Heart left ventricle (tissue), 16 donors: ENCODE data around the gene TPBGL. TPM values are rescaled to one million over a fixed set of nuclear protein-coding genes. Genes with fewer than 3 reads are reported as not detected.

Experiments used
- ATAC-seq, 4 donors: fragments of 200-7000 bp; cut with Tn5 transposase; one replicate each; pipeline ENCODE4 v1.9.1; 2020 to 2022; ENCODE audit warnings: moderate library complexity in 4 of 4, mild to moderate bottlenecking in 3 of 4, moderate number of reproducible peaks in 1 of 4
- DNase-seq, 5 donors: peaks; one replicate each; pipeline ENCODE4 v3.0.0-alpha.2; 2020
- H3K27ac ChIP-seq, 12 donors: fragments of 200-600 bp; sonication (generic) in 4 of 12; one replicate each; pipeline versions ENCODE4 v1.5.0 to v1.8.0; 2016 to 2022; ENCODE audit warnings: mild to moderate bottlenecking in 2 of 12
- H3K27me3 ChIP-seq, 9 donors: fragments of 200-600 bp; sonication (generic) in 2 of 9; one replicate each; pipeline versions ENCODE4 v1.5.1 to v1.8.0; 2016 to 2022; ENCODE audit warnings: mild to moderate bottlenecking in 3 of 9
- H3K36me3 ChIP-seq, 9 donors: fragments of 200-600 bp; sonication (generic) in 2 of 9; one replicate each; pipeline versions ENCODE4 v1.5.0 to v1.8.0; 2018 to 2022; ENCODE audit warnings: mild to moderate bottlenecking in 2 of 9
- H3K4me1 ChIP-seq, 12 donors: fragments of 200-600 bp; sonication (generic) in 4 of 12; one replicate each; pipeline versions ENCODE4 v1.5.0 to v1.8.0; 2016 to 2022; ENCODE audit warnings: mild to moderate bottlenecking in 3 of 12
- H3K4me3 ChIP-seq, 12 donors: fragments of 200-600 bp; sonication (generic) in 4 of 12; one replicate each; pipeline versions ENCODE4 v1.5.0 to v1.8.0; 2017 to 2022; ENCODE audit warnings: mild to moderate bottlenecking in 9 of 12, moderate library complexity in 4 of 12
- H3K9me3 ChIP-seq, 12 donors: fragments of 200-600 bp; sonication (generic) in 4 of 12; one replicate each; pipeline versions ENCODE4 v1.5.0 to v1.8.0; 2016 to 2022; ENCODE audit warnings: mild to moderate bottlenecking in 1 of 12
- CTCF ChIP-seq, 12 donors: fragments of 200-600 bp; sonication (generic) in 4 of 12; IDR thresholded peaks; one replicate each; pipeline versions ENCODE4 v1.5.0 to v1.8.0; 2018 to 2022; ENCODE audit warnings: antibody characterized with exemption in 12 of 12, mild to moderate bottlenecking in 5 of 12
- POLR2A ChIP-seq, 2 donors: fragments of 450-650 bp; IDR thresholded peaks; one replicate each; pipeline ENCODE4 v1.6.1; 2017; ENCODE audit warnings: antibody characterized with exemption in 2 of 2, mild to moderate bottlenecking in 2 of 2, moderate library complexity in 2 of 2
- WGBS, 4 donors: extraction: QIAGEN DNeasy Blood & Tissue Kit in 2 of 4; methylation state at CpG; one replicate each; pipeline versions ENCODE4 v1.1.5 to v1.1.7; 2013 to 2018; 5-methylcytosine and 5-hydroxymethylcytosine counted together
- intact Hi-C, 10 donors: fragments of 100-400 bp; cut with DNase I; formaldehyde crosslinking; loops; one replicate each; pipeline versions ENCODE4 v1.11.1 to v1.14.2; 2022
- polyA plus RNA-seq, 2 donors: library from polyadenylated mRNA; stranded (reverse); fragments of 200-250 nt; gene quantifications; one replicate each; pipeline ENCODE4 v1.2.3, GENCODE V29; 2013
- total RNA-seq, 9 donors: library from RNA; depleted of rRNA in 2 of 9; stranded (reverse); fragments of >200 nt in 2 of 9; fragmentation: NEBNext Ultra II Directional in 3 of 9; extraction: Animal tissue kit (Norgen Biotek cat#: 25700) in 3 of 9; gene quantifications; one replicate each; pipeline versions ENCODE4 v1.1.0 to v1.2.4, GENCODE V29; 2016 to 2023
- donor health status: ischemic (EF 13 %, LVEDD 7.1; RV severe dilation, severe dysfunction).
- donor health status: healthy with polysubstance abuse.
- donor health status: DM: no; HTN: yes; CAD: no.
- donor health status: DM: no; HTN: no; CAD: no.
- donor health status: ischemic (EF 25% LVEDD 6.9; RV normal size, moderate dysfunction).
- donor health status: ischemic (EF 25% LVEDD 5.7; RV mildly dilated, moderate dysfunction).
- donor health status: healthy.
- donor health status: DM: yes; HTN: yes; CAD: no.
- donor health status: ischemic (EF 35%, LVEDD 5.7; RV mildly dilated, moderate dysfunction).
- donor health status: nonischemic (EF 11% LVEDD 7.7; RV severe dilation, severe dysfunction).
- donor health status: DM: yes; HTN: yes; CAD: no.
- donor health status: PGD.
- donor health status: ischemic (EF 29% LVEDD 5.4; RV normal size, mild dysfunction).
- donor health status: nonischemic (EF 23%, LVEDD 6.1; RV moderate dilation, normal function).

Gene TPBGL
- total and polyA plus RNA-seq, 11 donors = 0.07 to 1.0 (median 0.14) TPM; not detected in 5

GRCh38 chr11:75194147-75194546 lies 46.4 kb upstream of the TPBGL start:
- DNase-seq (no peak), ATAC-seq (peak in 1 of 4 donors; percentile 4)
- no peaks in the 10 kb centered on the region for H3K27me3 ChIP-seq
- peaks cover 3 to 70% (median 34%) of the 10 kb centered on the region in 12 donors for H3K4me1 ChIP-seq
- WGBS, 4 donors = 38 to 48% (median 41%) methylated on average over 5 of the region's 5 CpGs
- TF ChIP-seq CTCF (IDR thresholded peaks at IDR 0.05) = no peak
- TF ChIP-seq POLR2A (IDR thresholded peaks at IDR 0.05) = no peak
- intact Hi-C loops = loop anchor here in 1 of 10 donors (5.0 kb wide), 1 partner anchor 42 kb away; the partner anchor contains the start of gene SLCO2B1
- H3K4me3 ChIP-seq = no peak overlapping the region
- peaks cover 0 to 57% (median 0%) of the 10 kb centered on the region in 9 donors for H3K36me3 ChIP-seq
- H3K9me3 ChIP-seq = no peaks in the 10 kb centered on the region
- peak overlapping the region in 5 of 12 donors; percentile 6 to 70 (median 23) for H3K27ac ChIP-seq

- 58 to 92% (median 66%) methylated on average over 6 to 7 of the region's 7 CpGs for WGBS, 4 donors
Measured at GRCh38 chr11:75195167-75195962, 45.2 kb upstream of the TPBGL start.

GRCh38 chr11:75196426-75196825 lies 44.1 kb upstream of the TPBGL start:
- ATAC-seq (no peak), DNase-seq (no peak)
- intact Hi-C loops = no loop called here
- no peak for TF ChIP-seq CTCF (IDR thresholded peaks at IDR 0.05)
- TF ChIP-seq POLR2A (IDR thresholded peaks at IDR 0.05) = no peak
- Histone ChIP-seq H3K4me3 (no peak overlapping the region), H3K27me3 (no peaks in the 10 kb centered on the region), H3K4me1 (peaks cover 3 to 47% (median 27%) of the 10 kb centered on the region in 12 donors), H3K9me3 (no peaks in the 10 kb centered on the region), H3K27ac (peak overlapping the region in 1 of 12 donors; percentile 70), H3K36me3 (peaks cover 0 to 64% (median 0%) of the 10 kb centered on the region in 9 donors)
- WGBS, 4 donors = 78 to 83% (median 81%) methylated on average over 7 to 8 of the region's 8 CpGs

More at GRCh38 chr11:75195167-75195962, 45.2 kb upstream of the TPBGL start:
- TF ChIP-seq CTCF (IDR thresholded peaks at IDR 0.05) = no peak
- peak in 1 of 2 donors; percentile 11 for TF ChIP-seq POLR2A (IDR thresholded peaks at IDR 0.05)
- H3K27ac ChIP-seq = peak overlapping the region in 7 of 12 donors; percentile 12 to 70 (median 46)
- H3K9me3 ChIP-seq = no peaks in the 10 kb centered on the region
- DNase-seq (peak; percentile 82 to 93 (median 87)), ATAC-seq (peak; percentile 91 to 95 (median 93))
- no peak overlapping the region for H3K4me3 ChIP-seq
- intact Hi-C loops = no loop called here
- no peaks in the 10 kb centered on the region for H3K27me3 ChIP-seq
- H3K36me3 ChIP-seq = peaks cover 0 to 65% (median 0%) of the 10 kb centered on the region in 9 donors
- H3K4me1 ChIP-seq = peaks cover 3 to 58% (median 36%) of the 10 kb centered on the region in 12 donors

GRCh38 chr11:75197512-75198277 lies 42.9 kb upstream of the TPBGL start:
- no peak for ATAC-seq
- peaks cover 3 to 39% (median 24%) of the 10 kb centered on the region in 12 donors for H3K4me1 ChIP-seq
- intact Hi-C loops = no loop called here
- TF ChIP-seq CTCF (IDR thresholded peaks at IDR 0.05) (no peak), POLR2A (IDR thresholded peaks at IDR 0.05) (no peak)
- no peak overlapping the region for H3K4me3 ChIP-seq
- 92 to 98% (median 96%) methylated on average over 4 of the region's 4 CpGs for WGBS, 4 donors
- H3K27me3 ChIP-seq = no peaks in the 10 kb centered on the region
- H3K9me3 ChIP-seq = no peaks in the 10 kb centered on the region
- H3K27ac ChIP-seq = no peak overlapping the region
- H3K36me3 ChIP-seq = peaks cover 0 to 71% (median 0%) of the 10 kb centered on the region in 9 donors
- DNase-seq = no peak
